HepG2 (cell line): ENCODE measurements around the gene DGCR6L. TPM values are rescaled to one million over a fixed set of nuclear protein-coding genes. Genes with fewer than 3 reads are reported as not detected.
A peak's percentile ranks its signal among the peaks of the same experiment; 100 is the strongest.
"Not testable (repeated sequence)": the region's sequence is repeated elsewhere in the genome, so short reads cannot be mapped to it uniquely, and the experiment has no call there.

Experiments used
- ATAC-seq: fragments of 200-7000 bp; cut with Tn5 transposase; 3 replicates; pipeline ENCODE4 v1.9.1; 2020; ENCODE audit warnings: mild to moderate bottlenecking, moderate library complexity
- BruUV-seq: library from RNA; stranded (reverse); fragments of 400-500 nt; replicated peaks from 2 replicates; lab custom pipeline; 2021; lab: Mats Ljungman, UMichigan
- CTCF ChIA-PET: fragments of 300-600 bp; formaldehyde crosslinking; extraction: SDS; loops from one replicate; lab custom pipeline; 2021; ENCODE audit warnings: low total read pairs, inconsistent platforms, low intra/inter-chr PET ratio; lab: Yijun Ruan, JAX
- POLR2A ChIA-PET: fragments of 350-600 bp; sonication (Branson Sonifier 250); formaldehyde crosslinking; loops from one replicate; lab custom pipeline; 2020; ENCODE audit warnings: antibody characterized with exemption, inconsistent platforms; lab: Yijun Ruan, JAX
- DNase-seq: peaks from one replicate; pipeline ENCODE4 v3.0.0-alpha.2; 2015; ENCODE audit warnings: low spot score
- FAIRE-seq: peaks from 3 replicates; lab custom pipeline; 2011; peaks lifted over from hg19 to GRCh38; lab: Jason Lieb, UNC
- H2AFZ ChIP-seq: one replicate; pipeline ENCODE4 v1.6.1; 2011; ENCODE audit warnings: low read length, inconsistent platforms
- H3K27ac ChIP-seq: fragments of 300-600 bp; 3 replicates; pipeline ENCODE4 v1.8.0; 2011; ENCODE audit warnings: mixed run types, mild to moderate bottlenecking, mixed read lengths, low read length, inconsistent platforms; ENCODE audit not compliant: insufficient read depth; ENCODE audit errors: extremely low read length
- H3K27me3 ChIP-seq, 2 experiments: fragments of 200-600 bp in 1 of 2; 2 replicates in 1 of 2; 3 replicates in 1 of 2; pipeline versions ENCODE4 v1.6.0 to v1.8.0; 2011; ENCODE audit warnings: low read length in 2 of 2, mild to moderate bottlenecking in 2 of 2, moderate library complexity in 2 of 2, inconsistent platforms in 1 of 2; ENCODE audit not compliant: insufficient read depth in 2 of 2, control insufficient read depth in 1 of 2
- H3K36me3 ChIP-seq, 2 experiments: fragments of 200-600 bp in 1 of 2; replicated peaks in 1 of 2; 2 replicates in 1 of 2; 3 replicates in 1 of 2; pipeline versions ENCODE4 v1.5.1 to v1.8.0; 2011; ENCODE audit warnings: low read length in 2 of 2, inconsistent platforms in 1 of 2; ENCODE audit not compliant: insufficient read depth in 2 of 2, control insufficient read depth in 1 of 2
- H3K4me1 ChIP-seq: 2 replicates; pipeline ENCODE4 v1.5.1; 2012; ENCODE audit warnings: low read length, inconsistent platforms; ENCODE audit not compliant: insufficient read depth
- H3K4me2 ChIP-seq: 2 replicates; pipeline ENCODE4 v1.6.0; 2011; ENCODE audit warnings: low read depth, low read length, inconsistent platforms
- H3K4me3 ChIP-seq, 3 experiments: fragments of 200-600 bp in 1 of 3; sonication (generic), shearing (Covaris generic) in 1 of 3; replicated peaks in 1 of 3; 2 replicates each; pipeline ENCODE4 v1.5.1; 2011 to 2016; ENCODE audit warnings: low read length in 3 of 3, inconsistent platforms in 2 of 3, low read depth in 2 of 3, mild to moderate bottlenecking in 2 of 3, control low read depth in 1 of 3, mixed read lengths in 1 of 3; ENCODE audit not compliant: insufficient read depth in 1 of 3
- H3K79me2 ChIP-seq: one replicate; pipeline ENCODE4 v1.6.1; 2011; ENCODE audit warnings: low read length, inconsistent platforms; ENCODE audit not compliant: insufficient read depth
- H3K9ac ChIP-seq: 2 replicates; pipeline ENCODE4 v1.6.0; 2011; ENCODE audit warnings: mild to moderate bottlenecking, low read depth, low read length, inconsistent platforms; ENCODE audit not compliant: insufficient read depth
- H3K9me3 ChIP-seq: 2 replicates; pipeline ENCODE4 v1.5.1; 2012; ENCODE audit warnings: mild to moderate bottlenecking, low read length
- H4K20me1 ChIP-seq: 2 replicates; pipeline ENCODE4 v1.6.0; 2011; ENCODE audit warnings: inconsistent platforms, mild to moderate bottlenecking, low read length, moderate library complexity; ENCODE audit not compliant: insufficient read depth
- CTCF ChIP-seq: sonication (generic); formaldehyde crosslinking; IDR thresholded peaks from 2 replicates; pipeline ENCODE4 v1.5.0; 2020; ENCODE audit warnings: mild to moderate bottlenecking, missing genetic modification reagents, moderate library complexity
- SMC3 ChIP-seq: IDR thresholded peaks from 2 replicates; pipeline ENCODE4 v1.6.1; 2011; ENCODE audit warnings: low read length, improper control_type of control experiment
- STAG1 ChIP-seq: sonication (generic); formaldehyde crosslinking; IDR thresholded peaks from 2 replicates; pipeline ENCODE4 v1.4.0; 2020; ENCODE audit warnings: missing genetic modification reagents
- ZNF768 ChIP-seq: sonication (generic); formaldehyde crosslinking; IDR thresholded peaks from 2 replicates; pipeline ENCODE4 v1.4.0; 2020; ENCODE audit warnings: missing genetic modification reagents
- WGBS: methylation state at CpG from one replicate; pipeline ENCODE4 v1.1.6; 2017; ENCODE audit warnings: low lambda C conversion rate; 5-methylcytosine and 5-hydroxymethylcytosine counted together
- in situ Hi-C: cut with HindIII; loops from 2 replicates; pipeline ENCODE4 v1.10.0; 2017; ENCODE audit warnings: low pct_unique_long_range_greater_than_20kb; ENCODE audit not compliant: extremely low pct_ligation_motif_present
- intact Hi-C: fragments of 100-400 bp; cut with micrococcal nuclease; formaldehyde crosslinking; loops from one replicate; pipeline ENCODE4 v1.10.0; 2022; ENCODE audit not compliant: unreplicated experiment
- polyA plus RNA-seq, 8 experiments: library from polyadenylated mRNA; depleted of rRNA in 3 of 8; stranded (reverse) in 7 of 8; unstranded in 1 of 8; fragments of >200 nt; fragmentation: Illumina TruSeq in 4 of 8; extraction: Trizol in 4 of 8; gene quantifications; 2 replicates each; pipeline versions ENCODE4 v1.2.1 to v1.2.3, GENCODE V29; 2011 to 2016; ENCODE audit warnings: low read depth in 4 of 8, missing spikeins in 1 of 8, mixed read lengths in 1 of 8; ENCODE audit not compliant: insufficient read depth in 1 of 8
- total RNA-seq, 5 experiments: library from RNA; depleted of rRNA; stranded (reverse); fragments of >200 nt; fragmentation: Illumina TruSeq; extraction: Trizol; gene quantifications; 2 replicates each; pipeline ENCODE4 v1.2.3, GENCODE V29; 2016; ENCODE audit warnings: low read depth in 1 of 5

DGCR6L gene
- total and polyA plus RNA-seq, 2 of the 13 experiments (the other 11 are each of a cell fraction or from before 2014, with no cell fraction given) = 17.5 to 35.3 TPM

GRCh38 chr22:20285473-20286311 is 34.2 kb downstream of the DGCR6L start:
- H3K27ac ChIP-seq, POLR2A ChIA-PET, H4K20me1 ChIP-seq, H3K9me3 ChIP-seq, H3K4me3 ChIP-seq, intact Hi-C loops, H3K4me2 ChIP-seq, H3K9ac ChIP-seq, H3K4me1 ChIP-seq, H2AFZ ChIP-seq, H3K79me2 ChIP-seq, H3K36me3 ChIP-seq, BruUV-seq: not testable (repeated sequence)
- peak; percentile 77 for ATAC-seq
- CTCF ChIA-PET = interaction anchor here (1.1 to 2.8 kb wide), 2 partner anchors 27 to 128 kb away, joined by 6 to 28 read pairs; no protein-coding TSS in a partner anchor
- WGBS = 7% methylated on average over 3 of the region's 12 CpGs
- TF ChIP-seq STAG1 = peak; percentile 75
- peak; percentile 40; the same call in 1 of the 2 replicates for TF ChIP-seq SMC3
- peak; percentile 60 for TF ChIP-seq CTCF (CRISPR knock-in tag)
- peak; percentile 86 for TF ChIP-seq ZNF768 (CRISPR knock-in tag)
- in situ Hi-C loops = loop anchor here (25.0 kb wide), 1 partner anchor 1323 kb away; no protein-coding TSS in a partner anchor
- peak; percentile 16 for DNase-seq
- FAIRE-seq = peak; percentile 60
- H3K27me3 ChIP-seq = peaks cover 13 to 43% of the 10 kb centered on the region in 2 experiments; a peak in 4 of 5 replicates
